ENCODE measurements around the gene PCDHA11. TPM values are rescaled to one million over a fixed set of nuclear protein-coding genes. Genes with fewer than 3 reads are reported as not detected.

PCDHA11 gene
- total and polyA plus RNA-seq, 10 of the 15 experiments (the other 5 are each of a cell fraction or from before 2014, with no cell fraction given): 0.06 TPM; not detected in 9

- Histone ChIP-seq H3K4me1 (ENCODE audit: control insufficient read depth, insufficient read depth, low read length) (no peaks in the 10 kb centered on the region), H2AFZ (ENCODE audit: control insufficient read depth, low read depth, low read length) (no peak overlapping the region), H3K79me2 (ENCODE audit: control insufficient read depth, insufficient read depth, low read length) (no peaks in the 10 kb centered on the region), H3K9ac (ENCODE audit: control insufficient read depth, insufficient read depth, low read length) (no peak overlapping the region), H3K36me3 (ENCODE audit: control insufficient read depth in 2 of 2, insufficient read depth in 2 of 2, low read length in 1 of 2) (no peaks in the 10 kb centered on the region), H3K27ac (ENCODE audit: control insufficient read depth, insufficient read depth) (no peak overlapping the region), H3K27me3 (replicated peaks in 1 of 2; ENCODE audit: control insufficient read depth in 2 of 2, insufficient read depth in 2 of 2, low read length in 1 of 2) (no peaks in the 10 kb centered on the region), H3K4me2 (ENCODE audit: control insufficient read depth, insufficient read depth) (no peak overlapping the region), H3K4me3 (no peak overlapping the region), H3K9me3 (replicated peaks; ENCODE audit: control insufficient read depth, insufficient read depth, low read length) (no peaks in the 10 kb centered on the region), H4K20me1 (ENCODE audit: control insufficient read depth, insufficient read depth) (no peaks in the 10 kb centered on the region)
- no TSS peak for BruUV-seq (replicated peaks)
- in situ Hi-C loops (cut with MboI) (no loop called here), intact Hi-C loops (cut with micrococcal nuclease; ENCODE audit: unreplicated experiment) (no loop called here)
- TF ChIP-seq MYC (IDR thresholded peaks at IDR 0.05; ENCODE audit: insufficient read depth, insufficient read length, insufficient replicate concordance, low read length, severe bottlenecking) (no peak), EZH2 (IDR thresholded peaks at IDR 0.05; ENCODE audit: borderline replicate concordance, control insufficient read depth, low read depth, low read length) (no peak), BCL11A (IDR thresholded peaks at IDR 0.05; ENCODE audit: low read depth, low read length) (no peak), WRNIP1 (IDR thresholded peaks at IDR 0.05; ENCODE audit: borderline replicate concordance, low read depth, low read length) (no peak), TBL1XR1 (IDR thresholded peaks at IDR 0.05; ENCODE audit: low read depth, low read length) (no peak), EGR1 (IDR thresholded peaks at IDR 0.05; ENCODE audit: borderline replicate concordance in 1 of 2, low read depth in 2 of 2, low read length in 2 of 2) (no peak), BRCA1 (IDR thresholded peaks at IDR 0.05; ENCODE audit: low read depth, low read length) (no peak), RB1 (IDR thresholded peaks at IDR 0.05; ENCODE audit: borderline replicate concordance) (no peak), IRF4 (IDR thresholded peaks at IDR 0.05; ENCODE audit: low read depth, low read length) (no peak)
- TF ChIP-seq, protein P1, sequence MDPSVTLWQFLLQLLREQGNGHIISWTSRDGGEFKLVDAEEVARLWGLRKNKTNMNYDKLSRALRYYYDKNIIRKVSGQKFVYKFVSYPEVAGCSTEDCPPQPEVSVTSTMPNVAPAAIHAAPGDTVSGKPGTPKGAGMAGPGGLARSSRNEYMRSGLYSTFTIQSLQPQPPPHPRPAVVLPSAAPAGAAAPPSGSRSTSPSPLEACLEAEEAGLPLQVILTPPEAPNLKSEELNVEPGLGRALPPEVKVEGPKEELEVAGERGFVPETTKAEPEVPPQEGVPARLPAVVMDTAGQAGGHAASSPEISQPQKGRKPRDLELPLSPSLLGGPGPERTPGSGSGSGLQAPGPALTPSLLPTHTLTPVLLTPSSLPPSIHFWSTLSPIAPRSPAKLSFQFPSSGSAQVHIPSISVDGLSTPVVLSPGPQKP (IDR thresholded peaks at IDR 0.05; ENCODE audit: low read depth, low read length): no peak
- TF ChIP-seq, protein P2, sequence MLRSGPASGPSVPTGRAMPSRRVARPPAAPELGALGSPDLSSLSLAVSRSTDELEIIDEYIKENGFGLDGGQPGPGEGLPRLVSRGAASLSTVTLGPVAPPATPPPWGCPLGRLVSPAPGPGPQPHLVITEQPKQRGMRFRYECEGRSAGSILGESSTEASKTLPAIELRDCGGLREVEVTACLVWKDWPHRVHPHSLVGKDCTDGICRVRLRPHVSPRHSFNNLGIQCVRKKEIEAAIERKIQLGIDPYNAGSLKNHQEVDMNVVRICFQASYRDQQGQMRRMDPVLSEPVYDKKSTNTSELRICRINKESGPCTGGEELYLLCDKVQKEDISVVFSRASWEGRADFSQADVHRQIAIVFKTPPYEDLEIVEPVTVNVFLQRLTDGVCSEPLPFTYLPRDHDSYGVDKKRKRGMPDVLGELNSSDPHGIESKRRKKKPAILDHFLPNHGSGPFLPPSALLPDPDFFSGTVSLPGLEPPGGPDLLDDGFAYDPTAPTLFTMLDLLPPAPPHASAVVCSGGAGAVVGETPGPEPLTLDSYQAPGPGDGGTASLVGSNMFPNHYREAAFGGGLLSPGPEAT (IDR thresholded peaks at IDR 0.05; ENCODE audit: low read depth): no peak
- FAIRE-seq (no peak), ATAC-seq (no peak), DNase-seq (ENCODE audit: low read depth, low spot score) (no peak)
- WGBS (ENCODE audit: insufficient coverage, insufficient replicate concordance, low lambda C conversion rate, missing lambda C conversion rate): 4% methylated on average over 1 of the region's 1 CpG
- ChIA-PET SMC1A (ENCODE audit: uncharacterized antibody, unreplicated experiment) (no interaction called here), POLR2A (no interaction called here), CTCF (interaction anchor here (0.6 kb wide), 1 partner anchor 1215 kb away, joined by 3 read pairs; no protein-coding TSS in a partner anchor), RAD21 (ENCODE audit: unreplicated experiment) (no interaction called here)
Measured at GRCh38 chr5:140916325-140916724, 47.6 kb downstream of the PCDHA11 start.

Other genes with a start within 250 kb of the PCDHA11 start
Only the 7 nearest of the 26 such genes appear.
- gene PCDHA6, start 41.0 kb upstream of the PCDHA11 start, total RNA-seq (2014; rRNA removed): not detected in 2 replicates
- gene PCDHA6, start 41.0 kb upstream of the PCDHA11 start, total RNA-seq (2014; rRNA removed; fragmentation: Illumina TruSeq; extraction: Trizol): not detected in 2 replicates
- not detected in 2 replicates for gene PCDHA6, start 41.0 kb upstream of the PCDHA11 start, total RNA-seq (2021)
- gene PCDHA6, start 41.0 kb upstream of the PCDHA11 start, polyA plus RNA-seq (2011; rRNA removed): not detected in 2 replicates
- not detected in 2 replicates for gene PCDHA6, start 41.0 kb upstream of the PCDHA11 start, polyA plus RNA-seq (2014; fragmentation: Illumina TruSeq; extraction: Trizol)
- not detected for gene PCDHA6, start 41.0 kb upstream of the PCDHA11 start, polyA plus RNA-seq (2014; fragmentation: Nextera tagmentation; extraction: Ambion mirVana)
- not detected in 2 replicates for gene PCDHA6, start 41.0 kb upstream of the PCDHA11 start, polyA plus RNA-seq (2014; rRNA removed)
- under 1 TPM in 1 of 2 experiments, not detected in 1; 0.09 TPM for gene PCDHA6, start 41.0 kb upstream of the PCDHA11 start, polyA plus RNA-seq (2016; fragmentation: Nextera tagmentation; extraction: Ambion mirVana)
- 0.06 TPM in 1 of 2 replicates, not detected in the other for gene PCDHA7, start 34.7 kb upstream of the PCDHA11 start, total RNA-seq (2014; rRNA removed)
- not detected in 2 replicates for gene PCDHA7, start 34.7 kb upstream of the PCDHA11 start, total RNA-seq (2014; rRNA removed; fragmentation: Illumina TruSeq; extraction: Trizol)
- gene PCDHA7, start 34.7 kb upstream of the PCDHA11 start, total RNA-seq (2021): 0.08 TPM in 1 of 2 replicates, not detected in the other
- gene PCDHA7, start 34.7 kb upstream of the PCDHA11 start, polyA plus RNA-seq (2011; rRNA removed): not detected in 2 replicates
- not detected in 2 replicates for gene PCDHA7, start 34.7 kb upstream of the PCDHA11 start, polyA plus RNA-seq (2014; fragmentation: Illumina TruSeq; extraction: Trizol)
- not detected for gene PCDHA7, start 34.7 kb upstream of the PCDHA11 start, polyA plus RNA-seq (2014; fragmentation: Nextera tagmentation; extraction: Ambion mirVana)
- gene PCDHA7, start 34.7 kb upstream of the PCDHA11 start, polyA plus RNA-seq (2014; rRNA removed): 0.06 TPM in 1 of 2 replicates, not detected in the other
- gene PCDHA7, start 34.7 kb upstream of the PCDHA11 start, polyA plus RNA-seq (2016; fragmentation: Nextera tagmentation; extraction: Ambion mirVana): under 1 TPM in 1 of 2 experiments, not detected in 1; 0.05 TPM
- gene PCDHA8, start 27.8 kb upstream of the PCDHA11 start, total RNA-seq (2014; rRNA removed): not detected in 2 replicates
- not detected in 2 replicates for gene PCDHA8, start 27.8 kb upstream of the PCDHA11 start, total RNA-seq (2014; rRNA removed; fragmentation: Illumina TruSeq; extraction: Trizol)
- gene PCDHA8, start 27.8 kb upstream of the PCDHA11 start, total RNA-seq (2021): not detected in 2 replicates
- gene PCDHA8, start 27.8 kb upstream of the PCDHA11 start, polyA plus RNA-seq (2011; rRNA removed): not detected in 2 replicates
- not detected in 2 replicates for gene PCDHA8, start 27.8 kb upstream of the PCDHA11 start, polyA plus RNA-seq (2014; fragmentation: Illumina TruSeq; extraction: Trizol)
- gene PCDHA8, start 27.8 kb upstream of the PCDHA11 start, polyA plus RNA-seq (2014; fragmentation: Nextera tagmentation; extraction: Ambion mirVana): not detected
- not detected in 2 replicates for gene PCDHA8, start 27.8 kb upstream of the PCDHA11 start, polyA plus RNA-seq (2014; rRNA removed)
- gene PCDHA8, start 27.8 kb upstream of the PCDHA11 start, polyA plus RNA-seq (2016; fragmentation: Nextera tagmentation; extraction: Ambion mirVana): not detected
- gene PCDHA9, start 20.6 kb upstream of the PCDHA11 start, total RNA-seq (2014; rRNA removed): 0.05 and 0.06 TPM in 2 replicates
- gene PCDHA9, start 20.6 kb upstream of the PCDHA11 start, total RNA-seq (2014; rRNA removed; fragmentation: Illumina TruSeq; extraction: Trizol): not detected in 2 replicates
- gene PCDHA9, start 20.6 kb upstream of the PCDHA11 start, total RNA-seq (2021): not detected in 2 replicates
- gene PCDHA9, start 20.6 kb upstream of the PCDHA11 start, polyA plus RNA-seq (2011; rRNA removed): not detected in 2 replicates
- gene PCDHA9, start 20.6 kb upstream of the PCDHA11 start, polyA plus RNA-seq (2014; fragmentation: Illumina TruSeq; extraction: Trizol): not detected in 2 replicates
- gene PCDHA9, start 20.6 kb upstream of the PCDHA11 start, polyA plus RNA-seq (2014; fragmentation: Nextera tagmentation; extraction: Ambion mirVana): not detected
- gene PCDHA9, start 20.6 kb upstream of the PCDHA11 start, polyA plus RNA-seq (2014; rRNA removed): 0.01 TPM in 1 of 2 replicates, not detected in the other
- gene PCDHA9, start 20.6 kb upstream of the PCDHA11 start, polyA plus RNA-seq (2016; fragmentation: Nextera tagmentation; extraction: Ambion mirVana): under 1 TPM in 1 of 2 experiments, not detected in 1; 0.03 TPM
- 0.05 and 0.06 TPM in 2 replicates for gene PCDHA10, start 13.1 kb upstream of the PCDHA11 start, total RNA-seq (2014; rRNA removed)
- gene PCDHA10, start 13.1 kb upstream of the PCDHA11 start, total RNA-seq (2014; rRNA removed; fragmentation: Illumina TruSeq; extraction: Trizol): under 0.01 TPM in 1 of 2 replicates, not detected in the other
- gene PCDHA10, start 13.1 kb upstream of the PCDHA11 start, total RNA-seq (2021): 0.03 TPM in 1 of 2 replicates, not detected in the other
- not detected in 2 replicates for gene PCDHA10, start 13.1 kb upstream of the PCDHA11 start, polyA plus RNA-seq (2011; rRNA removed)
- gene PCDHA10, start 13.1 kb upstream of the PCDHA11 start, polyA plus RNA-seq (2014; fragmentation: Illumina TruSeq; extraction: Trizol): 0.01 and 0.03 TPM in 2 replicates
- not detected for gene PCDHA10, start 13.1 kb upstream of the PCDHA11 start, polyA plus RNA-seq (2014; fragmentation: Nextera tagmentation; extraction: Ambion mirVana)
- 0.01 and 0.03 TPM in 2 replicates for gene PCDHA10, start 13.1 kb upstream of the PCDHA11 start, polyA plus RNA-seq (2014; rRNA removed)
- under 1 TPM in 1 of 2 experiments, not detected in 1; 0.04 TPM for gene PCDHA10, start 13.1 kb upstream of the PCDHA11 start, polyA plus RNA-seq (2016; fragmentation: Nextera tagmentation; extraction: Ambion mirVana)
- not detected in 2 replicates for gene PCDHA12, start 6.4 kb downstream of the PCDHA11 start, total RNA-seq (2014; rRNA removed)
- gene PCDHA12, start 6.4 kb downstream of the PCDHA11 start, total RNA-seq (2014; rRNA removed; fragmentation: Illumina TruSeq; extraction: Trizol): not detected in 2 replicates
- gene PCDHA12, start 6.4 kb downstream of the PCDHA11 start, total RNA-seq (2021): not detected in 2 replicates
- gene PCDHA12, start 6.4 kb downstream of the PCDHA11 start, polyA plus RNA-seq (2011; rRNA removed): not detected in 2 replicates
- gene PCDHA12, start 6.4 kb downstream of the PCDHA11 start, polyA plus RNA-seq (2014; fragmentation: Illumina TruSeq; extraction: Trizol): not detected in 2 replicates
- gene PCDHA12, start 6.4 kb downstream of the PCDHA11 start, polyA plus RNA-seq (2014; fragmentation: Nextera tagmentation; extraction: Ambion mirVana): not detected
- 0.03 TPM in 1 of 2 replicates, not detected in the other for gene PCDHA12, start 6.4 kb downstream of the PCDHA11 start, polyA plus RNA-seq (2014; rRNA removed)
- gene PCDHA12, start 6.4 kb downstream of the PCDHA11 start, polyA plus RNA-seq (2016; fragmentation: Nextera tagmentation; extraction: Ambion mirVana): not detected
- gene PCDHA13, start 13.2 kb downstream of the PCDHA11 start, total RNA-seq (2014; rRNA removed): not detected in 2 replicates
- gene PCDHA13, start 13.2 kb downstream of the PCDHA11 start, total RNA-seq (2014; rRNA removed; fragmentation: Illumina TruSeq; extraction: Trizol): not detected in 2 replicates
- not detected in 2 replicates for gene PCDHA13, start 13.2 kb downstream of the PCDHA11 start, total RNA-seq (2021)
- gene PCDHA13, start 13.2 kb downstream of the PCDHA11 start, polyA plus RNA-seq (2011; rRNA removed): not detected in 2 replicates
- not detected in 2 replicates for gene PCDHA13, start 13.2 kb downstream of the PCDHA11 start, polyA plus RNA-seq (2014; fragmentation: Illumina TruSeq; extraction: Trizol)
- gene PCDHA13, start 13.2 kb downstream of the PCDHA11 start, polyA plus RNA-seq (2014; fragmentation: Nextera tagmentation; extraction: Ambion mirVana): not detected
- gene PCDHA13, start 13.2 kb downstream of the PCDHA11 start, polyA plus RNA-seq (2014; rRNA removed): not detected in 2 replicates
- gene PCDHA13, start 13.2 kb downstream of the PCDHA11 start, polyA plus RNA-seq (2016; fragmentation: Nextera tagmentation; extraction: Ambion mirVana): not detected

Measured in GM12878 (cell line).